ENCODE measurements around the gene SPC25. TPM values are rescaled to one million over a fixed set of nuclear protein-coding genes. Genes with fewer than 3 reads are reported as not detected.

Gene SPC25
- total RNA-seq, 2 donors from 2014 or later = 0.27 TPM; not detected in 1

DNA sequence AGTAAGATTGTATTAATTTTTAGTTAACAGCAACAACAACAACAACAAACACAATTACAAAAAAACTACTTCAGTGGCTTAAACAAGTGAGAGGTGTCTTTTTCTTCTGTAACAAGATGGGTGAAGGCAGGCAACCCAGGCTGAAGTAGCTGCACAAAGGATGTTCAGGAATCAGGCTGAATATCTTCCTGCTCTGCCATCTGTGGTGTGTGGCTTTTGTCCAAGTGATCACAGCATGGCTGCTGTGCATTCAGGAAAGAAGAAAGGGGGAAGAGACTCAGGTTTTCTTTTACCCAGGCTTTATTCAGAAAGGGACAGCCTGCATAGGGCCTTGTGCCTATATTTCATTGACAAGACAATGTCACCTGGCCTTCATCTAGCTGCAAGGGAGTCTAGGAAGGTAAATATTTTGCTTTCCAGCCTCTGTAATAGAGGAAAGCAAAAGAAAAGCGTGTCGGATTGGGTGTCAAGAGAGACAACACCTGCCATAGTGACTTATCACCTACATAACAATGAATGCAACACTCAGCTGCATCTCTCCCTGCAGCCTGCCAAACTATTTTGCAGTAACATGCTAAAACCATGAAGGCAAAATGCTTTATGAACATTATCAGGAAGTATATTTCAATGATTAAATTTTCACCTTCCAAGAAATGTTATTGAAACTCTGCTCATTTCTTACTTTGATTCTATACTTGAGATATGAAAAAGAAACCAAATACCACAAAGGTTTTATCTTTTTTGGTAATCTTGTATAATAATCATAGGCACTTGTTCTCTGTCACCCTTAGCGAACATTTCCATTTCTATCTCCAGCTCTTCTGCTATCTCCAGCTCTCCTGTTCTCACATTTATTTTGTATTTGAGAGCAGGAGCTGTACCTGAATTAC, 25.5 kb upstream of the SPC25 start:
- ATAC-seq (no peak), DNase-seq (no peak)
- Mint-ChIP-seq H3K27me3 (peaks cover 21% of the 10 kb centered on the region), H3K36me3 (ENCODE audit: low read depth) (peaks cover 4% of the 10 kb centered on the region), H3K4me1 (peaks cover 5% of the 10 kb centered on the region), H3K4me3 (no peak overlapping the region), H3K27ac (no peak overlapping the region)
- H3K9me3 ChIP-seq (ENCODE audit: control insufficient read depth, low read length, poor library complexity, severe bottlenecking) = no peaks in the 10 kb centered on the region

DNA sequence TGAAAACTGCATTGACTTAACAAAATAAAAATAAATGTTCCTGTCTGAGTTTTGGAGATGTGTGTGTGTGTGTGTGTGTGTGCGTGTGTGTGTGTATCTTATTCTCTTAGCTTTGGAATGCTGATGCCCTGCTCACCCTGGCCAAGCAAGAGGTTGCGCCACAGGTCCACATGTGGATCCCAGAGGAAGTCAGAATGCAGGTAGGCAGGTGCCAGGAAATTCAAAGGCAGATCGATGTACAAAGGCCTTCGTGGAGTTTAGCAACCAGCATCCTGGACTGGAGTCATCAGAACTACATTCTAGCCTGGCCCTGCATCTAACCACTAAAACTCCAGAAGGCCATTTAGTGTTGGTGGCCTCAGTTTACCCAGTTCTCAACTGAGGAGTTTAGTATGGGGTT, 23.3 kb upstream of the SPC25 start:
- ATAC-seq (no peak), DNase-seq (no peak)
- no peak overlapping the region for H3K4me3 Mint-ChIP-seq
- H3K9me3 ChIP-seq (ENCODE audit: control insufficient read depth, low read length, poor library complexity, severe bottlenecking) = no peaks in the 10 kb centered on the region
- peaks cover 29% of the 10 kb centered on the region for H3K27me3 Mint-ChIP-seq
- H3K27ac Mint-ChIP-seq = no peak overlapping the region
- peaks cover 4% of the 10 kb centered on the region for H3K36me3 Mint-ChIP-seq (ENCODE audit: low read depth)
- H3K4me1 Mint-ChIP-seq = peaks cover 2% of the 10 kb centered on the region

DNA sequence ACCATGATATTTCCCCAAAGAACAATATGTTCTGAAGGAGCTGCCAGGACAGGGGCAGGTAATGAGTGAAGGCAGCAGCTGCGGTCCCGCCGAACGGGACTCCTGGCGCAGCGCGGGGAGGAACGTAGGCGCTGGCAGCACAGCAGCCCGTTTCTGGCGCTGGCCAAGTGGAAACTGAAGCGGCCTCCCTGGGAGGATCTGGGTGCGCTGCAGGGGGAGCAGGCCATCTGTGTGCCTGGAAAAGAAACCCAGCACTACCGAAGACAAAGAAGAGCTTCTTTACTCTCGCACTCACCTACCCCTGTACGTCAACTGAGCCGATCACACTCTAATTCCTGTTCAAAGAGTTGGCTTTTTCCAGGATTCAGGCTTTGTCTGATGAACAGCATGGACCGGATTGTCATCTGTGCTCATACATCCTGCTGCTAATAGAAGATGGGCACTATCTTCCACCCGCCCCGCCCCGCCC, 22.7 kb upstream of the SPC25 start:
- Mint-ChIP-seq H3K4me3 (peak overlapping the region; percentile 31), H3K36me3 (ENCODE audit: low read depth) (peaks cover 4% of the 10 kb centered on the region), H3K27me3 (peaks cover 29% of the 10 kb centered on the region), H3K4me1 (peaks cover 2% of the 10 kb centered on the region), H3K27ac (peak overlapping the region; percentile 46)
- ATAC-seq (no peak), DNase-seq (no peak)
- H3K9me3 ChIP-seq (ENCODE audit: control insufficient read depth, low read length, poor library complexity, severe bottlenecking) = no peaks in the 10 kb centered on the region

DNA sequence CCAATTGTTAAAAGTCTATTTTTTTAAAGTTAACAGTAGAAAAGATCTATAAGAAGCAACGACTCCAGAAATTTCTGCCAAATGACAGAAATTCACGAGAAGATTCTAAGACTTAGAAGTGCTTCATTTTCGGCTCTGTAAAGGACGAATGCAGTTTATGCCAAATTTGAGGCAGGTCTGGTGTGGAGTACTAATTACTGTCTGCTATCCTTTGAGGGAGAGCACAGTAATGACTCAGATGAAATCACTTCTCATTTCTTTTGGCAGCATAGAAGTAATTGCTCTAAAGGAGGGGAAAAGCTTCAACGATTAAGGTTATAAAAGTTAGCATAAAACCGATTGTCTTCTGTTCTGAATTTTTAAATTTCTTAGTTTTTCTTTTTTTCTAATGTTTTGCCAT, 22.2 kb upstream of the SPC25 start:
- peak overlapping the region; percentile 46 for H3K27ac Mint-ChIP-seq
- DNase-seq (no peak), ATAC-seq (no peak)
- H3K4me1 Mint-ChIP-seq = peaks cover 2% of the 10 kb centered on the region
- no peaks in the 10 kb centered on the region for H3K9me3 ChIP-seq (ENCODE audit: control insufficient read depth, low read length, poor library complexity, severe bottlenecking)
- peaks cover 4% of the 10 kb centered on the region for H3K36me3 Mint-ChIP-seq (ENCODE audit: low read depth)
- H3K27me3 Mint-ChIP-seq = peaks cover 29% of the 10 kb centered on the region
- peak overlapping the region; percentile 31 for H3K4me3 Mint-ChIP-seq

DNA sequence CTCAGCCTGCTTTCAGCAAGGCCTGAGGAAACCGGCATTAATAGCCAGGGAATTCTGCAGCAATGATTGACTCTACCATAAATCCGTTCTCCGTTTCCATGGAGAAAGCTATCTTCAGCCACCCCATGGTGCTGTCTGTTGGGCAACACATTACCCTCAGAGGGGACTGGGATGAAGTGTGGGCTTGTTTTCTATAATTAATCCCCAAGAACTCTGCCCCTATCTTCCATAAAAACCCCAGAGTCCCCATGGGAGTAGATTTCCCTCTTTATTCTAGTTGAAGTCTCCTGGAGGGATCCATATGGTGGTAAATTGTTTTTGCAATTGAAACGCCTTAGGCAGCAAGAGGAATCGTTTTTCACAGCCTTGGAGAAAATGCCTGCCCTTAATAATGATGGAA, 20.1 kb upstream of the SPC25 start:
- no peak for DNase-seq
- Mint-ChIP-seq H3K4me1 (peaks cover 2% of the 10 kb centered on the region), H3K36me3 (ENCODE audit: low read depth) (peaks cover 4% of the 10 kb centered on the region), H3K27ac (no peak overlapping the region), H3K4me3 (no peak overlapping the region), H3K27me3 (peaks cover 44% of the 10 kb centered on the region)
- ATAC-seq = no peak
- H3K9me3 ChIP-seq (ENCODE audit: control insufficient read depth, low read length, poor library complexity, severe bottlenecking) = no peaks in the 10 kb centered on the region

DNA sequence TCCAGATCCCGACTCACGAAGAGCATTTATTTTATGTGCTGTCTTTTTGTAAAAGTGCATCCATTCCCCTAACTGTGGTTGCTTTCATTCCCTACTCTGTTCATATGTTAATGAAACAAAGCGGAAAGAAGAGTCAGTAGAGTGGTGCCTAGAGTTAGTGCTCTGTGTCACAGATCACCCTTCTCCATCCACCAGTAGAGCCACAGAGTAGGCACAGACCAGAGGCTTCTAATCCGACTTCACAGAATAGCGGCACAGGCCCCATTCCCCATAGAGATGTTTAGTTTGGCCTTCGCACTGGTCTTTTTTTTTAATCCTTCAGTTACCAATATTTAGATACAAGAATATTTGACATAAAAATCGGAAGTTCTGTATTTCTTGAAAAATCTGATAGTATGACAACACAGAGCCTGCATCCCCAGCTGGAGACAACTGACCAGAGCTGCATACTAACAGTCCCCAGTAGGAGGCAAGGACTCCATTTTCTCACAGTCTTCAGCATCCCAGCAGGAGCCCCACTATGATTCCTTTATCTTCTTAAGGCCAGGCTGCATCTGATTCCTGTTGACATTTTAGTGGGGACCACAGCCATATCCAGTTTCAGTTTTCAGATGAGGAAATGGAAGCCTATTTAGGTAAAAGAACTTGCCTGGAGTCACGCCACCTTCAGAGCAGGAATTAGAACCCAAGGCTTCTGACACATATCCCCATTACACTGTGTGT, 17.9 kb upstream of the SPC25 start:
- Mint-ChIP-seq H3K27me3 (peaks cover 44% of the 10 kb centered on the region), H3K4me1 (peaks cover 2% of the 10 kb centered on the region)

DNA sequence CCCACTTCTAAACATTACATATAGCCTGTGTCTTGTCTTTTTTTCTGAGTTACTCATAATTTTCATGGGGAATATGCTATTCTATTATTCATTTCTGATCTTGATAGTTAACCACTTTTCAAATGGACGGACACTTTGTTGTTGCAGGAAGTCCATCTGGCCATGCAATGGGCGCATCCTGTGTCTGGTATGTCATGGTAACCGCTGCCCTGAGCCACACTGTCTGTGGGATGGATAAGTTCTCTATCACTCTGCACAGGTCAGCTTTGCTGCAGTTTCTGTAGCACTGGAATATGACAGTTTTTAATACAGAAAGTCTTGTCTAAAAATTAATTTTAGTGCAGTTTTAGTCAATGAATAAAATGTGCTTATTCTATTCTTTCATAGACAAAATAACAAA, 14.1 kb upstream of the SPC25 start:
- Mint-ChIP-seq H3K27ac (no peak overlapping the region), H3K4me3 (no peak overlapping the region), H3K4me1 (no peaks in the 10 kb centered on the region), H3K36me3 (ENCODE audit: low read depth) (no peaks in the 10 kb centered on the region), H3K27me3 (peaks cover 46% of the 10 kb centered on the region)
- ATAC-seq = no peak
- no peak for DNase-seq
- H3K9me3 ChIP-seq (ENCODE audit: control insufficient read depth, low read length, poor library complexity, severe bottlenecking) = no peaks in the 10 kb centered on the region

More for the DNA sequence above, 17.9 kb upstream of the SPC25 start:
- no peaks in the 10 kb centered on the region for H3K9me3 ChIP-seq (ENCODE audit: control insufficient read depth, low read length, poor library complexity, severe bottlenecking)
- DNase-seq = no peak
- no peak for ATAC-seq
- H3K27ac Mint-ChIP-seq = no peak overlapping the region
- H3K36me3 Mint-ChIP-seq (ENCODE audit: low read depth) = peaks cover 2% of the 10 kb centered on the region
- H3K4me3 Mint-ChIP-seq = no peak overlapping the region

DNA sequence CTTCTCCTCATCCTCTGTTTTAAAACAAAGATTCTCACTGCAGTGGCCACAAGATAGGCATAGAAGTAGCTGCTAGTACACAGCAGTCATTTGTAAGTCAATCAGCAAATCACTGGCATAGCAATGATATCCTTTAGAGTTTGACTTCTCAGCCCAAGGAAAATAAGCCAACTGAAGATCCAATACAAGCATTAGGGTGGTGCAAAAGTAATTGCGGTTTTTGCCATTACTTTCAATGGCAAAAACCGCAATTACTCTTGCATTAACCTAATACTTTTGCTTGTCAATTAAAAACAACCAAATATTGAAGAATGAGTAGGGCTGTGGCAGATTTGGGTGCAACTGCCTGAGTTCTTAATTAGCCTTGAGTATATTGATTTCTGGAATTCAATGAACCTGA, 13.7 kb upstream of the SPC25 start:
- DNase-seq (no peak), ATAC-seq (no peak)
- Mint-ChIP-seq H3K4me1 (no peaks in the 10 kb centered on the region), H3K36me3 (ENCODE audit: low read depth) (no peaks in the 10 kb centered on the region), H3K27me3 (peaks cover 49% of the 10 kb centered on the region), H3K27ac (no peak overlapping the region), H3K4me3 (no peak overlapping the region)
- no peaks in the 10 kb centered on the region for H3K9me3 ChIP-seq (ENCODE audit: control insufficient read depth, low read length, poor library complexity, severe bottlenecking)

DNA sequence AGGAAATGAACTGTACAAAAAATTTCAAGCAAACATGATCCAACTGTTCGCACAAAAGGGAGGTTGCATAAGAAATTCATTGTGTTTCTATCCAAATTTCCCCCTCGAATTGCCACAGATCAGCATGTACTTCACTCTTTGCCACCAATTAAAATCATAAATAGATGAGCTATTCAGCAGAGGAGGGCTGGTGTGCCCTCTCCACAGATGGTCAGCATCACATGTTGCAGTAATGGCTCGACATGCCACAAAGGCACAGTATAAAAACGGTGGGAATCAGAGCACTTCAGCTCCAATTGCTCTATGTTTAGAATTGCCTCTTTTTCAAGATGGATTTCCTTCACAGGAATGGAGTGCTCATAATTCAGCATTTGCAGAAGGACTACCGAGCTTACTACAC, 10.8 kb upstream of the SPC25 start, which contains the start of gene G6PC2:
G6PC2 (plus strand) TSS at position 289 of the 400 bp plus-strand sequence; CDS start at position 330, 41 bp downstream.
- no peaks in the 10 kb centered on the region for H3K9me3 ChIP-seq (ENCODE audit: control insufficient read depth, low read length, poor library complexity, severe bottlenecking)
- ATAC-seq (no peak), DNase-seq (no peak)
- H3K27me3 Mint-ChIP-seq = peaks cover 41% of the 10 kb centered on the region
- H3K4me3 Mint-ChIP-seq = no peak within 1 kb of the TSS
- no peaks in the 10 kb centered on the region for H3K36me3 Mint-ChIP-seq (ENCODE audit: low read depth)
- H3K4me1 Mint-ChIP-seq = no peaks in the 10 kb centered on the region
- H3K27ac Mint-ChIP-seq = no peak within 1 kb of the TSS

DNA sequence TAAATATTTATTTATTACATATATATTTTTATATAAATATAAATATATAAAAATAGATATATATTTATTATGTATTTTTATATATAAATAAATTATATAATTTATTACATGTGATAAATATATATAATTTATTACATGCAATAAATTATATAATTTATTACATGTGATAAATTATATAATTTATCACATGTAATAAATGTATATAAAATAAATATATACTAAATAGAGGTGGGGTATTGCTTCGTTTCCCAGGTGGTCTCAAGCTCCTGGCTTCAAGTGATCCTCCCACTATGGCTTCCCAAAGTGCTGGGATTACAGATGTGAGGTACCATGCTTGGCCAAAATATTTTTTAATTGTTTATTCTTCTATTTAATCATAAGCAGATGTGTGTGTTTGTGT, 7.2 kb upstream of the SPC25 start:
- Mint-ChIP-seq H3K27me3 (peaks cover 31% of the 10 kb centered on the region), H3K4me3 (no peak overlapping the region), H3K4me1 (no peaks in the 10 kb centered on the region), H3K36me3 (ENCODE audit: low read depth) (no peaks in the 10 kb centered on the region), H3K27ac (no peak overlapping the region)
- H3K9me3 ChIP-seq (ENCODE audit: control insufficient read depth, low read length, poor library complexity, severe bottlenecking) = no peaks in the 10 kb centered on the region
- DNase-seq = no peak
- no peak for ATAC-seq

DNA sequence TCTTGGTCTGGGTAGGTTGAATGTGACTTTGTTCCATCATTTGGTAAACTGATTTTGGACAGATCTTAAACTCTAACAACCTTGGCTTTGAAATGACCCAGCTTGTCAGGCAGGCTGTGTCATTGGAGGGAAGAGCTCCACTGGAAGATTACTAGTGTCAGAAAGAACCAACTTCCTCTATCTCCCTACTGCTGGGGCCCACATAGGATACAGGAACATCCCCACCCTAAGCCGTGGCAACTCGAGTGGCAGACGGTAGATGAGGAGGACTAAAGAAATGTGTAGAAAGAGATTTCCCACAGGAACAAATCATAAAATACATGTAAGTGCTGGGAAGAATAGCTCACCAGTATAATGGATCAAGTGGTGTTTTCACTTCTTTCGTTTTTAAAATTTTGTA, 6.6 kb upstream of the SPC25 start:
- Mint-ChIP-seq H3K36me3 (ENCODE audit: low read depth) (no peaks in the 10 kb centered on the region), H3K27me3 (peaks cover 25% of the 10 kb centered on the region), H3K4me1 (no peaks in the 10 kb centered on the region), H3K4me3 (no peak overlapping the region), H3K27ac (no peak overlapping the region)
- H3K9me3 ChIP-seq (ENCODE audit: control insufficient read depth, low read length, poor library complexity, severe bottlenecking) = no peaks in the 10 kb centered on the region
- ATAC-seq (no peak), DNase-seq (no peak)

DNA sequence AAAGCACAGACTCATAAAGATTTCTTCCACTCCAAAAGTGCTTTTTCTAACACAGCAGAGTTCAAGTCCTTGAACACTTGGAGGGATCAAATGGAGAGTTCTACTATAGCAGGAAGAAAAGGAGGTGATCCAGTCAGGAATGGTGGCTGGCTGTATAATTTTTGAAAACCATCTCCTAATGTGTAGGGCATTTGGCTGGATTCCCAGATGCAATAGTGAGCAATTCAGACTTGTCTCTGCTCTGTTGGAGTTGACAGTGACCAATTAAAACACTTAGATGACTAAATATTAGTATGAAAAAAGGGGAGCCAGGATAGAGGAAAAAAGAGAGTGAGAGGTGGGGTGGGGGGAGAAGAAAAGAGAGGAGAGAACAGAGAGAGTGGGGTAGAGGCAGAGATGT, 5.5 kb upstream of the SPC25 start:
- ATAC-seq = no peak
- Mint-ChIP-seq H3K27ac (no peak overlapping the region), H3K4me1 (peaks cover under 1% of the 10 kb centered on the region), H3K36me3 (ENCODE audit: low read depth) (no peaks in the 10 kb centered on the region), H3K4me3 (no peak overlapping the region), H3K27me3 (peaks cover 21% of the 10 kb centered on the region)
- no peak for DNase-seq
- no peaks in the 10 kb centered on the region for H3K9me3 ChIP-seq (ENCODE audit: control insufficient read depth, low read length, poor library complexity, severe bottlenecking)

DNA sequence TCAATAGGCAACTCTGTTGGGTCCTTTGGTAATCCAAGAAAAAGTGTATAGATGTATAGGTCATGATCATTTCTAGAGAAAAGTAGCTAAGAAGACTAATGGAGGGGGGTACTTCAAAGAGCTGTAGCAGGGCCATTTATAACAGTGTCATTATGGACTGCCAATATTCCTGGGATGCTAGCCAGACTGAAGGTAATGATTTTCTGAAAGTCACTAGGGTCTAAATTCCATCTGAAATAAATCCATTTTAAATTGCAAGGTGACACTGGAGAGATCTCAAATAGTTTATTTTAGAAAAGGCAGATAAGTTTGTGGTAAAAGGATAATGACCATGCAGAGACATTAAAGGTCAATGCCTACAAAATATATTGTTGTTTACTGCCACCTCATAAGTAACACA, 4.5 kb upstream of the SPC25 start:
- H3K27ac Mint-ChIP-seq = no peak overlapping the region
- no peak for DNase-seq
- H3K9me3 ChIP-seq (ENCODE audit: control insufficient read depth, low read length, poor library complexity, severe bottlenecking) = no peaks in the 10 kb centered on the region
- ATAC-seq = no peak
- no peak overlapping the region for H3K4me3 Mint-ChIP-seq
- peaks cover 9% of the 10 kb centered on the region for H3K4me1 Mint-ChIP-seq
- peaks cover 2% of the 10 kb centered on the region for H3K36me3 Mint-ChIP-seq (ENCODE audit: low read depth)
- H3K27me3 Mint-ChIP-seq = peaks cover 13% of the 10 kb centered on the region

Measured in T-helper 17 cell (primary cell).